Islet of Langerhans (tissue), 1 donor: ENCODE measurements around the gene PHYHD1.
"Not testable (repeated sequence)": the region's sequence is repeated elsewhere in the genome, so short reads cannot be mapped to it uniquely, and the experiment has no call there.

Experiments used
- FAIRE-seq: peaks from one replicate; lab custom pipeline; 2011; peaks lifted over from hg19 to GRCh38; lab: Jason Lieb, UNC

Gene PHYHD1

DNA sequence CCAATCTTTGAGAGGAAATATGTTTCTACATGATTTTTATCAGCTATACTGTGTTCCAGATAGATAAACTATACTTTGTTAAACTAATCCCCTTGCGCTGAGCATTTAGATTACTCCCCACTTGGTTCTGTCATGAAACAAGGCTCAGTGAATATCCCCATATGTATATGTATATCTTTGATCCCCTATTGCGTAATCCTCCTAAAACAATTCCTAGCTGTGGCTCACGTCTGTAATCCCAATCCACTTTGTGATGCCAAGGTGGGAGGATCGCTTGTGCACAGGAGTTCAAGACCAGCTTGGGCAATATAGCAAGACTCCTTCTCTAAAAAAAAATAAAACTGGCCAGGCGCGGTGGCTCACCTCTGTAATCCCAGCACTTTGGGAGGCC lies 2.7 kb downstream of the PHYHD1 start:
- no peak for FAIRE-seq

- no peak for FAIRE-seq
Measured at GRCh38 chr9:128927731-128928411, 7.1 kb downstream of the PHYHD1 start.

GRCh38 chr9:128928624-128929023 lies 7.8 kb downstream of the PHYHD1 start:
- FAIRE-seq, result no peak

GRCh38 chr9:128929560-128929959 lies 8.8 kb downstream of the PHYHD1 start:
- FAIRE-seq, result no peak

DNA sequence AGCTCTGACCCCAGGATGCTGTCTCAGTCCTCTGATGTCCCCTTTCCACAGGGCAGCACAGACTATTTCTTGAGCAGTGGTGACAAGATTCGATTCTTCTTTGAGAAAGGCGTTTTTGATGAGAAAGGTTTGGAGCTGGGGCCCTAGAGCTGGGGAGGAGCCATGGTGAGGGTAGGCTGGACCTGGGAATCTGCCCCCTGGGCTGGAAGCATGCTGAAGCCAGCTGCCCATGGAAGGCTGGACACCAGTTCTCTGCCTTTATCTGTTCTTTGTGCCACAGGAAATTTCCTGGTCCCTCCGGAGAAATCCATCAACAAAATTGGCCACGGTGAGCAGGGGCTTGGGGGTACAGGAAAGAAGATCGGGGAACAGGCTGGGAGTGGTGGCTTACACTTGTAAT lies 12.9 kb downstream of the PHYHD1 start:
- no peak for FAIRE-seq

DNA sequence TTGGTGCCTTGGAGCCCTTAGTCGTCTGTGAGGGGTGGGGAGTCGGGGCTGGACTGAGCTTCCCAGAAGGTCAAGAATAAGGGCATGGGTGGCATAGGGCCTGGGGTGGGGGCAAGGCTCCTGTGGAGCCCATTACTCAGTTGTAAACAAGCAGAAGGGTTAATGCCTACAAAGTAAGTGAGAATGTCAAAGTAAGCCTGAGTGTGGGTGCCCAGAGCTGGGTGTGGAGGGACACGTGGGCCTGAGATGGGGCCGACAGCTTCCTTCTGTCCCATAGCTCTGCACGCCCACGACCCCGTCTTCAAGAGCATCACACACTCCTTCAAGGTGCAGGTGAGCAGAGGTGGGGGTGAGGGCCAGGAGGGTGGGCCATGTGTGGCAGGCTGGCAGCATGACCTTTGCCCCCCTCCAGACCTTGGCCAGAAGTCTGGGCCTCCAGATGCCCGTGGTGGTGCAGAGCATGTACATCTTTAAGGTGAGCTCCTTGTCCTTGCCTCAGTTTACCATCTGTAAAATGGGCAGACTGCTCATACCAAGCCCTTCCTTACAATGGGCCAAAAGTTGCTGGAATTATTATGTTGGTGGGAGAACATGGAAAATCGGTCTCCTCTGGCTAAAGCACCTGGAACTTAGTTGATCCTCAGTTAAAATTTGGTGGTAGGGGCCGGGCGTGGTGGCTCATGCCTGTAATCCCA lies 15.5 kb downstream of the PHYHD1 start:
- FAIRE-seq, result no peak

- no peak for FAIRE-seq
Measured at GRCh38 chr9:128937310-128938165, 16.8 kb downstream of the PHYHD1 start.

DNA sequence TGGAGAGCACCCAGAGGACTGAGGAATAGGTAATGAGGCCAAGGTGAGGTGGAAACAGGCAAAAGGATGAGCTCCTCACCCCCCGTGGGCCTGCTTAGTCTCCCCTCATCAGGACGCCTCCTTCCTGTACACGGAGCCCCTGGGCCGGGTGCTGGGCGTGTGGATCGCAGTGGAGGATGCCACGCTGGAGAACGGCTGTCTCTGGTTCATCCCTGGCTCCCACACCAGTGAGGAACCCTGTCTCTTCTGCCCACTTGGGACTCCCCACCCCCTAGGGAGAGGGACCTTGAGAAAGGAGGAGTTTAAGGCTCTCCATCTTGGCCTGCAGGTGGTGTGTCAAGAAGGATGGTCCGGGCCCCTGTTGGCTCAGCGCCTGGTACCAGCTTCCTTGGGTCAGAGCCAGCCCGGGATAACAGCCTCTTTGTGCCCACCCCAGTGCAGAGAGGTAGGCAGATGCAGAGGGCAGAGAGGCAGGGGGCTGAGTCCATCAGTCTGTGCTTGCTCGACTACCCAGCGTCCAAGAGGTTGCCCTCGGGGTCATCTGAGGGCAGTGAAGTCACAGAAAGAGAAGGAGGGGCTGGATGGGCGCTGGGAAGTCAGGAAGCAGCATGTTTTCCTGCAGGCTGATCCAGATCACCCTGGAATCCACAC lies 19.6 kb downstream of the PHYHD1 start:
- FAIRE-seq, result no peak

DNA sequence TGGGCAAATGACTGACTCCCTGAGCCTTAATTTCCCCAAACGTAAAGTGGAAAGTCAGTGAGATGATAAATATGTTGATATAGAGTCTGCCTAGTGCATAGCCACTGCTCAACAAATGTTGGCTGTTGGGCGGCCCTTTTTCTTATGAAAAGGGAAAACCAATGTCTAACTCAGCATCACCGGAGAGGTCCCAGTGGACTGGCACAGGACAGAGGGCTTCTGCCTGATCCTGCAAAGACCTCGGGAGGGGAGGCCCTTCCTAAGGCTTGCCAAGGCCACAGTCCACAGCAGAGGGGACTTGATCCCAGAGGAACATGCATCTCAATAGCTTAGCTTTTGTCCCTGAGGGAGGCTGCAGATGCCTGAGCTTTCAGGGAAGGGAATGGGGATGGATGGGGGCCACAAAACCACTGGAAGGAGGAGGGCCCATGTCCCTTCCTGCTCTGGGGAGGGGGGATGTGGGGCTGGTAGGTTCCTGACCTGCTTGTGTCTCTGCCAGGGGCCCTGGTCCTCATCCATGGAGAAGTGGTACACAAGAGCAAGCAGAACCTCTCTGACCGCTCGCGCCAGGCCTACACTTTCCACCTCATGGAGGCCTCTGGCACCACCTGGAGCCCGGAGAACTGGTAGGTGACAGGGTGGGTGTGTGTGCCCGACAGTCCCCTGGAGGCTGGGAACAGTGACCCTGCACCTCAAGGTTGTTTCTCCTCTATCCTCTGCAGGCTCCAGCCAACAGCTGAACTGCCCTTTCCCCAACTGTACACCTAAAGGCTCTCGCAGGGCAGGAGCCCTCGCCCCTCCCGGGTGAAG lies 20.4 kb downstream of the PHYHD1 start:
- no peak for FAIRE-seq

GRCh38 chr9:128943832-128944620 lies 23.2 kb downstream of the PHYHD1 start:
- no peak for FAIRE-seq

DNA sequence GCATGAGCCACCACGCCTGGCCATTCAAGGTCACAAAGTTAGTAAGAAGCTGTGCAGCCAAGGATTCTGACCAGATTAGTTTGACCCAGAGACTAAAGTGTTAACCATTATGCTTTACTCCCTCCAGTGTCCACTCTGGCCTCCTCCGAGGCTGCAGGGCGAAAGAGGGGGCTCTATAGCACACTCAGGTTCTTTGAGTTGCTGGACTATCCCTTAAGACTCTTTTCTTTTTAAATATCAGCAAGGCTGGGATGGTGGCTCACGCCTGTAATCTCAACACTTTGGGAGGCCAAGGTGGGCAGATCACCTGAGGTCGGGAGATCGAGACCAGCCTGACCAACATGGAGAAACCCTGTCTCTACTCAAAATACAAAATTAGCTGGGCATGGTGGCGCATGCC lies 24.2 kb downstream of the PHYHD1 start:
- not testable (repeated sequence) for FAIRE-seq

DNA sequence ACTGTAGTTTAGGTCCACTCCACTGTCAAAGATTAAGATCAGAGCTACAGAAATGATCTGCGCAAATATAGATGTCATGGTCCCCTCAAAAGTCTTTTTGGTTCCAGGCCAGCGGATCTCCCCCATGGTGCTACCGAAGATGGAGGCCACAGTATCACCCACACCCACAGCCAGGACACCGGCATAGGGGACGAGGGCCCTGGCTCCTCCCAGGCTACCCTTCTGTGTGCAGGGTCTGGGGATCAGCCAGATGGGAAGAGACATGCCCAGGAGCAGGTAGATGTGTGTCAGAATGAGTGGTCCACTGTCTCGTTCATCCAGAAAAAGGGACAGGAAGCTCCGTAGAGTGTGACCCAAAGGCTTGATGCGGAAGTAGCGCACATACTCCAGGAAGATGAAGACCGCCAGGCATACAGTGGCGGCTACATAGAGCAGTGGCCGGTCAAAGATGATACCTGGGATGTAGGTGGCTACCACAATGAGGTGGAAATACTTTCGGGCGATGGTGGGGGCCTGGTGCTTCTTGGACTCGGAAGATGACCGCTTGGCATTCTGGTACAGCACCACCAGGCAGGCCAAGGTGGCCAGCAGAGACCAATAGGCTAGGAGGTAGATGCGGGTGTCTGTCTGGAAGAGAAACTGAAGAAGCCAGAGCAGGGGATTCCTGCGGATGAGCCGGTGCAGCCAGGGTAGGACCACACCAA lies 25.2 kb downstream of the PHYHD1 start:
- no peak for FAIRE-seq

DNA sequence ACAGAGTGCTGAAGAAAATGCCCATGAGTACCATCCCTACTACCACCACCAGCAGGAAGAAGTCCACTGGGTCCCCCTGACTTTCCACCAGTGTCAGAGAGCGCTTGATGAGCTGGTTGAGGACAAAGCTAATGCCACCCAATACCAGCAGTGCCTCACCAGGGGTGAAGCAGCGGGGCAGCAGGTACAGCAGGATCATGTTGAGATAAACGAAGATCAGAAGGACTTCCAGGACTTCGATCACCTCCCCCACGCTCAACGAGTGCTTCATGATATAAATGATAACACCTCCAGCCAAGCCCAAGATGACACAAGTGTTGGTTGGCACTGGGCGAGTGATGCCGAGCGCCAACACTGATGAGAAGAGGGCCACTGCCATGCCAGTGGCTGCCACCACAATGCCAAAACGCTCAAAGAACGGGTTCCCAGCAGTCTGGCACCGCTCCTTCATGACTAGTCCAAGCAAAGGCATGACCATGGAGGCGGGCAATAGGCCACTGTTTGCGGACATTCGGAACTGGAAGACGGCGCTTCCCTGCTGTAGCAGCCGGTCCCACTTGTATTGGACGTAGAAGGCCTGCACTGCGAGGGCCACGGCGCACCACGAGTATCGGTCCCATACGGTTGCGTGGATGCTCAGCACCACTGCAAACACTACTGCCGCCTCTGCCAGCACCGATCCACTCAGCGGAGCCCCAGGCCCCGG lies 25.9 kb downstream of the PHYHD1 start:
- FAIRE-seq, result no peak

- FAIRE-seq, result no peak
Measured at GRCh38 chr9:128947277-128947526, 26.4 kb downstream of the PHYHD1 start.

GRCh38 chr9:128947527-128948301 lies 26.9 kb downstream of the PHYHD1 start, which contains the start of the genes DOLK and NUP188:
DOLK (minus strand) TSS chr9:128947603; CDS start chr9:128947303, 300 bp downstream.
NUP188 (plus strand) TSS chr9:128947699; CDS start chr9:128947720, 21 bp downstream.
- no peak for FAIRE-seq

- not testable (repeated sequence) for FAIRE-seq
Measured at GRCh38 chr9:128961403-128961802, 40.6 kb downstream of the PHYHD1 start.

- no peak for FAIRE-seq
Measured at GRCh38 chr9:128969491-128969890, 48.7 kb downstream of the PHYHD1 start.

DNA sequence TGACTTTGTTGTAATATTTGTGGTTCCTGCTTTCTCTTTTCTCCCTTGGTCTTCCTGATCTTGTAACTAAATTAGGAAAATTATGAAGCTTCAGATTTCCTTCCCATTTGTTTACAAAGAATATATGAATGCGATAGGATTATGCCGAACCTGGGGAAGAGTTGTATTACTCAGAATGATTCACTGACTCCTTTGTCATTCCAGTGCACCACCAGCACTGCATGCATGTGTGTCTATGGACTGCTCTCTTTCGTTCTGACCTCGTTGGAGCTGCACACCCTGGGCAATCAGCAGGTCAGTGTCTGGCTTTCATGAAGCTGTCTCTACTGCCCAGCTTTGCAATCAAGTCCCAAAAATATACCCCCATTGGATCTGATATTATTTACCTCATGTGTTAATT lies 52.2 kb downstream of the PHYHD1 start:
- FAIRE-seq, result no peak

DNA sequence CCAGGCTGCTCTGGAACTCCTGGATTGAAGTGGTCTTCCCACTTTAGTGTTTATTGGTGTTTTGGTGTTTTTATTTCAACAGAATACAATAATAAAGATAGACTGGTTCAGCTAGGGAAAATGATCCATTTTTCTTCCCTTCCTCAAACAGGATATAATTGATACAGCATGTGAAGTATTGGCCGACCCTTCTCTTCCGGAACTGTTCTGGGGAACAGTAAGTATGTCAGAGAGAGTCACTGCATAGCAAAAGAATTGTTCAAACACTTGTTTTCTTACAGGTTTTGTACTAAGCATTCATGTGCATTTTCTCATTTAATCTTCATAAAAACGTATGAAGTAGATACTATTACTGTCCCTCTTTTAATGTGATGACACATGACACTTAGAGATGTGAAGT lies 58.3 kb downstream of the PHYHD1 start:
- no peak for FAIRE-seq
